ENCODE data around the gene BCL2.

The BCL2 gene

GRCh38 chr18:63102941-63103744, 216.4 kb downstream of the BCL2 start:
- no peak for DNase-seq

GRCh38 chr18:63100630-63101055, 218.9 kb downstream of the BCL2 start:
- DNase-seq = no peak

DNA sequence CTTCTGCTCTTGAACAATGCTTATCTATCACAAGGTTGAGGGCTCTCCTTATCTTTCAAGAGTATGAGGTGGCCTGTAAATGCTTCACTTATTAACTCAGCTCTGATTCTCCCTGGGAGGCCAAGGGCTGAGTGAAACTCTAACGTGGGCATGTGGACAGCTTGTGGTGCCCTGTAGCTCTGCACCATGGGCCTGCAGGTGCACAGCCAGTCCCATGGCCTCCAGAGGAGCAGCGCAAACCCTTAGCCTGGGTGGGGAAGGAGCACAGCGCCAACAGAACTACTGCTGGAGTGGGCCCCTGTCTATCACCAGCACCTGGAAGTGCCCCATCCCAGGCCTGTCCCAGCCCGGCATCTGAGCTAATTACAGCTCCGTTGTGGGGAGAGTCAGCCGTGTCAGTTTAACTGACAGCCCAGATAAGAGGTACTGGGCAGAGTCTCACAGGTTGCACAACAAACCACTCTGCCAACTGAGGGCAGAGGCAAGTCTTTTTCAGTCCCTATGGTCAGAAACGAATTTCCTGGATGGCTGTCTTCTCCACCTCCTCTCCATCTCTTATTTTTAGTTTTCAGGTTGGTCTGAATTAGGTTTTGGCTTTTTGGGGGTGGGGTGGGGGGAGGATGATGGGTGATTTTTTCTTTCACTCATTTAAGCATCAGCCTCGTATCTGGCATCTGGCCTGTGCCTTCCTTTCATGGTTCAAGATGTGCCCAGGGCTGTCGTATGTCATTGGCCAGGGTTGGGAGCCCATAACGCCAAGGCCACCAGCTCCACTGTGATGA, 219.5 kb downstream of the BCL2 start:
- no peak for DNase-seq

DNA sequence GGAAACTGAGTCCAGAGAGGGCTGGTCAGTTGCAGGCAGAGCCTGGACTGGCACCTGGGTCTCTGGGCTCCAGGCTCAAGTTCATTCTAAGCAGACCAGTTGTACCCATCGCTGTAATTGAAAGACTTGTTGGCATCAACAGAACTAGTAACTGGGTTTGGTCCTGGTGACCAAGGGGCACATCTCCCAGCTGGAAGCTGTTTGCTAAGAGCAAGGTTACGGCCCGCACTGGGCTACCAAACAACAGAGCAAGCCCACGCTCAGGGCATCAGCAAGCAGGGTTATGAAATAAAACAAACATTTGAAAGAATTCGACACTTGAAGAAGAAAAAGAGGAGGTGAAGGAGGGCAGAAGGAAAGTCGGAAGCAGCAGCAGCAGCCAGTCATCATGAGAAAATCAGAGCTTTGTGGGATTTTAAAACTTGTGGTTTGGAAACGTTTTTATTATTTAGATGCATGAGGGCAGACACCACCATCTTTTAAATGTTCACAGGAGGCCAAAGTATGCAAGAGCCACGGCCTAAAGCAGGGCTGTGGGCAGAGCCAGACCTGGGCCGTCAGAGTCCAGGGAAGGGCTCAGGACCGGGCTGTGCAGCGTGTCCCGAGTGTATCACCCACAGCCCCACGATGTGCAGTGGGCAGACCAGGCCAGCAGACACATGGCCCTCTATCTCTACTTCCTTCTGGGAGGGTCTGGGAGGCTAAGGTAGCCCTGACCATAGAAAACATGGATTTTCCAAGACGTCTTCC, 220.3 kb downstream of the BCL2 start:
- DNase-seq = no peak

- peak in 4 of 6 experiments; percentile 4 to 59 (median 42) for DNase-seq
Observed at GRCh38 chr18:63098018-63098981, 221.3 kb downstream of the BCL2 start.

- DNase-seq = no peak
Observed at GRCh38 chr18:63097178-63097577, 222.4 kb downstream of the BCL2 start.

DNA sequence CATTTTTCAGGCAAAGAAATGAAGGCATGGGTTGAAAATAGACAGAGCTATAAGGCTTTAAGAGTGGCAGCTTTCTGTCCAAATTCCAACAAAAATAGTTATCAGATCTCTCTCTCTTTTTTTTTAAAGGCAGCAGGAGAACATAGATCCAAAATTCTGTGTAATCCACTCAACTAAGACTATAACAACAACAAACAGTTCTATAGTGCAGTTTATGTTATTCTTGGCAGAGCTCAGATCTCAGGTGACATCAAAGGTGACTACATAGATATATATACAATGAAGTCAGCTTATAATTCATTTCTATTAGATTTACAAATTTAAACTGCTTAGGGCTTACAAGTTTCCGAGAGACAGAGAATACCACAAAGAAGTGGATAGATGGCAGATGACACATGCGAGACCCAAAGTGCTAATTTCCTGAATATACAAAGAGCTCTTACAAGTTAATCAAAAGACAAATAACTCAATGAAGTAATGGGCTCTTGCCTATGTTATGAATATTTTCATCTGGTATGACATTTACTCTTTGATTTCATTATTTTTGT, 223.2 kb downstream of the BCL2 start:
- DNase-seq = no peak

GRCh38 chr18:63095768-63096167, 223.8 kb downstream of the BCL2 start:
- no peak for DNase-seq

DNA sequence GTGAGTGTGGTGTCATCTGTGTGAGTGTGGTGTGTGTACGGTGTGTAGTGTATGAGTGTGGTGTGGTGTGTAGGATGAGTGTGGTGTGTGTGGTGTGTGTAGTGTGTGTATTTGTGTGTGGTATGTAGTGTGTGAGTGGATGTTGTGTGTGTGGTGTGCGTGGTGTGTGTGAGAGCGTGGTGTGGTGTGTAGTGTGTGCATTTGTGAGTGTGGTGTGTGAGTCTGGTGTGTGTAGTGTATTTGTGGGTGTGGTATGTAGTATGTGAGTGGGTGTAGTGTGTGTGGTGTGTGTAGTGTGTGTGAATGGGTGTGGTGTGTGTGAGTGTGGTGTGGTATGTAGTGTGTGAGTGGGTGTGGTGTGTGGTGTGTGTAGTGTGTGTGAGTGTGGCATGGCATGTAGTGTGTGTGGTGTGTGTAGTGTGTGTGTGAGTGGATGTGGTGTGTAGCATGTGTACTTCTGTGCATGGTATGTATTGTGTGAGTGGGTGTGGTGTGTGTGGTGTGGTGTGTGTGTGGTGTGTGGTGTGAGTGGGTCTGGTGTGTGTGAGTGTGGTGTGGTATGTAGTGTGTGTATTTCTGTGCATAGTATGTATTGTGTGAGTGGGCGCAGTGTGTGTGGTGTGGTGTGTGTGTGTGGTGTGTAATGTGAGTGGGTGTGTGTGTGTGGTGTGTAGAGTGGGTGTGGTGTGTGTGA, 227.8 kb downstream of the BCL2 start:
- DNase-seq = no peak

GRCh38 chr18:63090334-63090733, 229.2 kb downstream of the BCL2 start:
- DNase-seq = no peak

GRCh38 chr18:63089041-63089440, 230.5 kb downstream of the BCL2 start:
- DNase-seq = no peak

GRCh38 chr18:63088262-63088661, 231.3 kb downstream of the BCL2 start:
- no peak for DNase-seq

DNA sequence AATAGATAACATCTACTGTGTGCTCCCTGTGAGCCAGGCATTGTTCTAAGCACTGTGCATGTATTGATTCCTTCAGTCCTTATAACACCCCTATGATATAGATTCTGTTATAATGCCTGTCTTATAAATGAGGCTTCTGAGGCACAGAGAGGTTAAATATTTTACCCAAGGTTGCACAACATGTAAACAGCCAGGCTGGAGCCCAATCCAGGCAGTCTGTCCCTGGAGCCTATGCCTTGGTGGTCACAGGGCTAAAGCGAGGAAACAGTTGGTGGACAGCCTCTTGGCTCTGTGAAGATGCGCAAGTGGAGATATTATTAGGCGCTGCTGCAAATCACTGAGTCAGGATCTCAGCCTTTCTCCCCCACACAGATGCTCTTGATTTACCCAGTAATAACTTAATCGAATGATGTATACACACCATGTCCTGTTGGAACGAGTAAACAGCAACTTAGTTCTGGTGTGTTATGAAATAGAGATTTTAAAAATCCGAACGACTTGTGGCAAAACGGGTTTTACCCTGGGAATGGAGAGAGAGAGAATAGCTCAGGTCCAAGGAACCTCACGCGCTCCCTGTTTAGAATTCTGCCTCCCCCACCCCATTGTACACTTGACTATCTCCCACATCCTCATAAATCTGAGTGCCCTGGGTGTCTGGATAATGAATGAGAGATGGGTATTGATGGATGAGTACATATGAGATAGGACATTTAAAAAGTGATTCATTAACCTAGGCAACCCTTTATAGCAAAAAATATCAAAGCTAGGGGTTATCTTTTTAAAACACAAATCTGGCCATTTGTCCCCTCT, 231.9 kb downstream of the BCL2 start:
- DNase-seq = no peak

DNA sequence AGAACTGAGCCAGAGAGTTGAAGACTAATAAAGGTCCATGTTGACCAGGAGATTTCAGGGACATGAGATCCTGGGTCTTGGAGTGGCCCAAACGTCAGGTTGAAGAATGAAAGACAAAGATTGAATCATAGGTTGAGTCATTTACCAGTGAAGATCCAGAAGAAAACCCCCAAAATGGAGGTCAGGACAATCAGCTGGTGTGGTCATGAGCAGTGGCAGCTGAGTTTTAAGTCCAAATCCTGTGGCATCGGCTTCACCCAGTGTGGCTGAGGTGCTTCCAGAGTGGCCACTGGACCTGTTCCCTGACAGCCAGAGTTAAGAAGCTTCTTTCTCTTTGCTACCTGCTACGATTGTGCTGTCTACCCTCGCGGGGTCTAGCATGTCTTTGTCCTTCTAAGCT, 234.0 kb downstream of the BCL2 start:
- DNase-seq = no peak

DNA sequence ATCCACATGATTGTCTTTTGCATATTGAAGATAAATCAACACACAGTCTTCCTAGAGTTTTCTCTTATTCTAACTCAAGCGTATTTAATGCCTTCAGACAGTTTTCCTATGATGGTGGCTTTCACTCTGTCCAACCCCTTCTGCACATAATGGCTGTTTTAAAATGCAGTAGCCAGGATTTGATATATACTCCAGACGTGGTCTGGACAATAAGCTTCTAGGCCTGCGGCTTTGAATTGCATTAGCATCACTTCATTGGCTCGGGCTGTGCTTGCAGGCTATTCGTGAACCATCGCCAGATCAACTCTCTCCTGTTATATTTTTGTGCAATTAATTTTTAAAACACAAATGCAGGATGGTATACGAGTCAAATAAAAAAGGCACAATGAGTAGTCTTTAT, 235.3 kb downstream of the BCL2 start:
- no peak for DNase-seq

DNA sequence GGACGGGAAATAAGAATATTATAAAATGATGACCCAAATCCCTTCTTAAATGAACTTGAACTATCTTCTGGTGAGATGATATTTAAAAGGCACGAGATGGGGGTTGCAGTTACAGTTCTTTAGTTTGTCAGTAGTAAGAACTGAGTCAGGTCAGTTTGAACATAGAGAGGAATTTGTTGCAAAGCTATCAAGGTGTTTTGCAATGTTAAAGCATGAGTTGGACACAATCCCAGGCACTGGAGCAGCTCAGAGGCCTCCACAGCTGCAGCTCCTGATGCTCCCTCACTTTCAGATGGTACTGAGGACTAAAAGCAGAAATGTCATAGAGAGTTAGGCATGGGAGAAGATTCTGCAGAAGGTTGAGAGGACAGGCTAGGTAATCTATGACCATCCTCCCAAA, 236.0 kb downstream of the BCL2 start:
- no peak for DNase-seq

DNA sequence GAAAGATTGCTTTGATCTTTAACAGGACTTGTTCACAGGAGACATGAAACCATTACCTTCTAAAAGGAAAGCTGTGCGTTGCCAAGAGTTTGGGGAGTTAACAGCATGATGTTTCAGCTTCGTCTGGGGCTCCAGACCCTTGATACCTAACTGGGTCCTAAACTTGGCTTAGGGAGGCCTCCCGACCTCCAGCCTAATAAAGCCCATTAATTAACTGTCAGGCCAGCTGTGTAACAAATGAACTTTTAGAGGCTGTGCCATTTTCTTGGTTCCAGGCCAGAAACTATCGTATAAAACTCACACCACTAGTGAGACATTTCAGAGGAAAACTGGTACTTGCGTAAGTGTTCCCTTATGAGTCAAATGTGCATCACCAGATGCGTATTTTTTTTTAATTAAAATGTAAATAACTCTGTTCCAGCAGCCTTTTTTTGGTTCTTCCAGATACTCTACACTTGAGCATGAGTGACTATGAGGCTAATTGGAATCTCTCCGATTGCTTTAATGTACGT, 236.5 kb downstream of the BCL2 start:
- no peak for DNase-seq

DNA sequence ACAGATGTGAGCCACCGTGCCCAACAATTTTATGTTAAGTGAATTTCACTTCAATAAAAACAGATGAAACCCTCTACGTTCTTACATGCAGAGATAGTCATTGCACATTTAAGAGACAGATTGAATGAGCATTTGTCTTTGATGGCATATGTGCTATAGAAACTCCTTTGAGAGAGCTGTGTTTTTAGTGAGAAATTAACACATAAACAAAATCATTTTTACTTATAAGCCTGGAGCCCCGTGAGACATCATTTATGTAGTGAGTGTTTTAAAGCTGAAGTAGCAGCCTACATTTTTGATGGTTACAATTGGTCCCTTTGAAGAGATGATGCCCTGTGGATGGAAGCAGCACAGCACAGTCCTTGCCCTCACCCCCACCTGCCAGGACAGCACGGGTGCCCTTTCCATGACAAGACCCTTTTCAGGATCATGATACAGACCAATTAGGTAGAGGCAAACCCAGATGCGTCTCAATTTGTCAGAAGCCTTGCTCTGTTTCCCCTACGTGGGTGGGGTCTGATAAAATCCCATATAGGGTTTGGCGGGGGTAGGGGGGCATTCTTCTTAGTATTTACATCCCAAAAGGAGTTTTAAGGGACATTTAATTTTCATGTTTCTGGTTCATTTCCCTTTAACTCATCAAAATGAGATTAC, 237.1 kb downstream of the BCL2 start:
- DNase-seq = no peak

DNA sequence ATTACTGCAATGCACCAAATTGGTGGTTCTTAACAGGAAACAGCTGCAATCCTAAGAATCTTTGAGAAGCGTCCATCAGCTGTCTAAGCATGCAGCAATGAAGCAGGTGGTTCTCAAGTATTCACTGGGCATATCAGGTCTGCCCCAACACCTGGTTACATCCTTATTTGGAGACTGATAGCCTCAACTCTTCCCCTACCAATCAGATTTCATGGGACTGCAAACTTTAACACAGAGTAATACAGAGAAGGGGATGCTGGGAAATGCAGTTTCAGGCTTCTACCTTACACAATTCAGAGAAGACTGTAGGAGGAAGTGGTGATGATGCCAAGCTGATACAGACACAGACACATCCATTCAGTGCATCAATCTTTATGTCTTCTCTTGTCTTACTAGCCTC, 240.5 kb downstream of the BCL2 start:
- DNase-seq = no peak

DNA sequence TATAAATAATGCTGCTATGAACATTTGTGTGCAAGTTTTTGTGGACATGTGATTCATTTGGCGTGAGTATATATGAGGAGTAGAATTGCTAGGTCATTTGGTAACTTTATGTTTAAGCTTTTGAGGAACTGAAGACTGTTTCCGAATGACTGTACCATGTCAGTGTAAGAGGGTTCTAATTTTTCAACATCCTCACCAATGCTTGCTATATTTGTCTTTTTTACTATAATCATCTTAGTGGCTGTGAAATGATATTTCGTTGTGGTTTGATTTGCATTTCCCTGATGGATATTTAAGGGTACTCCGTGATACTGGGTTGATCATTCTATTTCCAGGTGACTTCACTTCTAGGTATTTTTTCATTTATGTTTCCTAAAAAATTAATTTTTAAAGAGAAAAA, 241.1 kb downstream of the BCL2 start:
- no peak for DNase-seq

Data from stimulated activated naive CD4-positive, alpha-beta T cell (primary cell).